ENCODE measurements around the gene MINDY3.
"Not testable (repeated sequence)": the region's sequence is repeated elsewhere in the genome, so short reads cannot be mapped to it uniquely, and the experiment has no call there.

DNA sequence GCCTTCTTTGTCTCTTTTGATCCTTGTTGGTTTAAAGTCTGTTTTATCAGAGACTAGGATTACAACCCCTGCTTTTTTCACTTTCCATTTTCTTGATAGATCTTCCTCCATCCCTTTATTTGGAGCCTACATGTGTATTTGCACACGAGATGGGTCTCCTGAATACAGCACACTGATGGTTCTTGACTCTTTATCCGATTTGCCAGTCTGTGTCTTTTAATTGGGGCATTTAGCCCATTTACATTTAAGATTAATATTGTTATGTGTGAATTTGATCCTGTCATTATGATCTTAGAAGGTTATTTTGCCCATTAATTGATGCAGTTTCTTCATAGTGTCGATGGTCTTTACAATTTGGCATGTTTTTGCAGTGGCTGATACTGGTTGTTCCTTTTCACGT lies 16.0 kb upstream of the MINDY3 start:
- TF ChIP-seq, protein P1, sequence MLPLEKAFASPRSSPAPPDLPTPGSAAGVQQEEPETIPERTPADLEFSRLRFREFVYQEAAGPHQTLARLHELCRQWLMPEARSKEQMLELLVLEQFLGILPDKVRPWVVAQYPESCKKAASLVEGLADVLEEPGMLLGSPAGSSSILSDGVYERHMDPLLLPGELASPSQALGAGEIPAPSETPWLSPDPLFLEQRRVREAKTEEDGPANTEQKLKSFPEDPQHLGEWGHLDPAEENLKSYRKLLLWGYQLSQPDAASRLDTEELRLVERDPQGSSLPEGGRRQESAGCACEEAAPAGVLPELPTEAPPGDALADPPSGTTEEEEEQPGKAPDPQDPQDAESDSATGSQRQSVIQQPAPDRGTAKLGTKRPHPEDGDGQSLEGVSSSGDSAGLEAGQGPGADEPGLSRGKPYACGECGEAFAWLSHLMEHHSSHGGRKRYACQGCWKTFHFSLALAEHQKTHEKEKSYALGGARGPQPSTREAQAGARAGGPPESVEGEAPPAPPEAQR (CRISPR knock-in tag; IDR thresholded peaks at IDR 0.05) = not testable (repeated sequence)
- TF ChIP-seq, protein P2, sequence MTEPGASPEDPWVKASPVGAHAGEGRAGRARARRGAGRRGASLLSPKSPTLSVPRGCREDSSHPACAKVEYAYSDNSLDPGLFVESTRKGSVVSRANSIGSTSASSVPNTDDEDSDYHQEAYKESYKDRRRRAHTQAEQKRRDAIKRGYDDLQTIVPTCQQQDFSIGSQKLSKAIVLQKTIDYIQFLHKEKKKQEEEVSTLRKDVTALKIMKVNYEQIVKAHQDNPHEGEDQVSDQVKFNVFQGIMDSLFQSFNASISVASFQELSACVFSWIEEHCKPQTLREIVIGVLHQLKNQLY (CRISPR knock-in tag; IDR thresholded peaks at IDR 0.05) = not testable (repeated sequence)
- TF ChIP-seq, protein P3, sequence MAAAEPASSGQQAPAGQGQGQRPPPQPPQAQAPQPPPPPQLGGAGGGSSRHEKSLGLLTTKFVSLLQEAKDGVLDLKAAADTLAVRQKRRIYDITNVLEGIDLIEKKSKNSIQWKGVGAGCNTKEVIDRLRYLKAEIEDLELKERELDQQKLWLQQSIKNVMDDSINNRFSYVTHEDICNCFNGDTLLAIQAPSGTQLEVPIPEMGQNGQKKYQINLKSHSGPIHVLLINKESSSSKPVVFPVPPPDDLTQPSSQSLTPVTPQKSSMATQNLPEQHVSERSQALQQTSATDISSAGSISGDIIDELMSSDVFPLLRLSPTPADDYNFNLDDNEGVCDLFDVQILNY (CRISPR knock-in tag; IDR thresholded peaks at IDR 0.05) = not testable (repeated sequence)
- not testable (repeated sequence) for TF ChIP-seq RELA (CRISPR knock-in tag; IDR thresholded peaks at IDR 0.05; ENCODE audit: borderline replicate concordance); NFYB (CRISPR knock-in tag; conservative IDR thresholded peaks at IDR 0.05; ENCODE audit: low read depth); FOXK1 (CRISPR knock-in tag; IDR thresholded peaks at IDR 0.05); MXD4 (CRISPR knock-in tag; IDR thresholded peaks at IDR 0.05; ENCODE audit: borderline replicate concordance); NR3C1 (CRISPR knock-in tag; conservative IDR thresholded peaks at IDR 0.05; ENCODE audit: low read depth); TCF7 (CRISPR knock-in tag; IDR thresholded peaks at IDR 0.05; ENCODE audit: low read depth); CREB1 (CRISPR knock-in tag; IDR thresholded peaks at IDR 0.05)
- TF ChIP-seq, protein P4, sequence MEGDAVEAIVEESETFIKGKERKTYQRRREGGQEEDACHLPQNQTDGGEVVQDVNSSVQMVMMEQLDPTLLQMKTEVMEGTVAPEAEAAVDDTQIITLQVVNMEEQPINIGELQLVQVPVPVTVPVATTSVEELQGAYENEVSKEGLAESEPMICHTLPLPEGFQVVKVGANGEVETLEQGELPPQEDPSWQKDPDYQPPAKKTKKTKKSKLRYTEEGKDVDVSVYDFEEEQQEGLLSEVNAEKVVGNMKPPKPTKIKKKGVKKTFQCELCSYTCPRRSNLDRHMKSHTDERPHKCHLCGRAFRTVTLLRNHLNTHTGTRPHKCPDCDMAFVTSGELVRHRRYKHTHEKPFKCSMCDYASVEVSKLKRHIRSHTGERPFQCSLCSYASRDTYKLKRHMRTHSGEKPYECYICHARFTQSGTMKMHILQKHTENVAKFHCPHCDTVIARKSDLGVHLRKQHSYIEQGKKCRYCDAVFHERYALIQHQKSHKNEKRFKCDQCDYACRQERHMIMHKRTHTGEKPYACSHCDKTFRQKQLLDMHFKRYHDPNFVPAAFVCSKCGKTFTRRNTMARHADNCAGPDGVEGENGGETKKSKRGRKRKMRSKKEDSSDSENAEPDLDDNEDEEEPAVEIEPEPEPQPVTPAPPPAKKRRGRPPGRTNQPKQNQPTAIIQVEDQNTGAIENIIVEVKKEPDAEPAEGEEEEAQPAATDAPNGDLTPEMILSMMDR (IDR thresholded peaks at IDR 0.05) = not testable (repeated sequence)
- TF ChIP-seq, protein P5, sequence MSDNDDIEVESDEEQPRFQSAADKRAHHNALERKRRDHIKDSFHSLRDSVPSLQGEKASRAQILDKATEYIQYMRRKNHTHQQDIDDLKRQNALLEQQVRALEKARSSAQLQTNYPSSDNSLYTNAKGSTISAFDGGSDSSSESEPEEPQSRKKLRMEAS (CRISPR knock-in tag; IDR thresholded peaks at IDR 0.05) = not testable (repeated sequence)
- TF ChIP-seq, protein P6, sequence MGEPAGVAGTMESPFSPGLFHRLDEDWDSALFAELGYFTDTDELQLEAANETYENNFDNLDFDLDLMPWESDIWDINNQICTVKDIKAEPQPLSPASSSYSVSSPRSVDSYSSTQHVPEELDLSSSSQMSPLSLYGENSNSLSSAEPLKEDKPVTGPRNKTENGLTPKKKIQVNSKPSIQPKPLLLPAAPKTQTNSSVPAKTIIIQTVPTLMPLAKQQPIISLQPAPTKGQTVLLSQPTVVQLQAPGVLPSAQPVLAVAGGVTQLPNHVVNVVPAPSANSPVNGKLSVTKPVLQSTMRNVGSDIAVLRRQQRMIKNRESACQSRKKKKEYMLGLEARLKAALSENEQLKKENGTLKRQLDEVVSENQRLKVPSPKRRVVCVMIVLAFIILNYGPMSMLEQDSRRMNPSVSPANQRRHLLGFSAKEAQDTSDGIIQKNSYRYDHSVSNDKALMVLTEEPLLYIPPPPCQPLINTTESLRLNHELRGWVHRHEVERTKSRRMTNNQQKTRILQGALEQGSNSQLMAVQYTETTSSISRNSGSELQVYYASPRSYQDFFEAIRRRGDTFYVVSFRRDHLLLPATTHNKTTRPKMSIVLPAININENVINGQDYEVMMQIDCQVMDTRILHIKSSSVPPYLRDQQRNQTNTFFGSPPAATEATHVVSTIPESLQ (CRISPR knock-in tag; IDR thresholded peaks at IDR 0.05) = not testable (repeated sequence)

Data from WTC11 (cell line).